Colonic mucosa (tissue), 4 donors: ENCODE results near the gene SLC17A3. TPM values are rescaled to one million over a fixed set of nuclear protein-coding genes. Genes with fewer than 3 reads are reported as not detected.

Experiments
- DNase-seq: peaks from one replicate; pipeline ENCODE4 v3.0.0-alpha.2; 2020
- H3K27ac ChIP-seq: fragments of 200-600 bp; one replicate; pipeline ENCODE4 v1.8.0; 2021
- H3K27me3 ChIP-seq: fragments of 200-600 bp; one replicate; pipeline ENCODE4 v1.8.0; 2021
- H3K36me3 ChIP-seq: fragments of 200-600 bp; one replicate; pipeline ENCODE4 v1.8.0; 2021
- H3K4me1 ChIP-seq: fragments of 200-600 bp; one replicate; pipeline ENCODE4 v1.8.0; 2021; ENCODE audit warnings: mild to moderate bottlenecking
- H3K4me3 ChIP-seq: fragments of 200-600 bp; one replicate; pipeline ENCODE4 v1.8.0; 2021
- H3K9ac ChIP-seq, 2 donors: one replicate each; pipeline ENCODE4 v1.7.0; 2013; ENCODE audit warnings: control low read depth in 2 of 2, low read depth in 2 of 2, low read length in 2 of 2
- H3K9me3 ChIP-seq: fragments of 200-600 bp; one replicate; pipeline ENCODE4 v1.8.0; 2021
- intact Hi-C: fragments of 100-400 bp; cut with DNase I; formaldehyde crosslinking; loops from one replicate; pipeline ENCODE4 v1.14.1; 2022
- total RNA-seq, 2 donors: library from RNA; stranded (reverse); fragmentation: NEBNext Ultra II Directional in 1 of 2; extraction: Animal tissue kit (Norgen Biotek cat#: 25700) in 1 of 2; gene quantifications; one replicate each; pipeline ENCODE4 v1.2.1, GENCODE V29; 2021
- TF ChIP-seq, protein P1 (sequence below): fragments of 200-600 bp; IDR thresholded peaks from one replicate; pipeline ENCODE4 v1.8.0; 2022; ENCODE audit warnings: antibody characterized with exemption, mild to moderate bottlenecking
- donor health status: healthy.
- donor health status: DM: no; HTN: no; CAD: no.
- donor health status: DM: no; HTN: no; CAD: no.

Gene SLC17A3
- total RNA-seq, 2 donors from 2014 or later: not detected

DNA sequence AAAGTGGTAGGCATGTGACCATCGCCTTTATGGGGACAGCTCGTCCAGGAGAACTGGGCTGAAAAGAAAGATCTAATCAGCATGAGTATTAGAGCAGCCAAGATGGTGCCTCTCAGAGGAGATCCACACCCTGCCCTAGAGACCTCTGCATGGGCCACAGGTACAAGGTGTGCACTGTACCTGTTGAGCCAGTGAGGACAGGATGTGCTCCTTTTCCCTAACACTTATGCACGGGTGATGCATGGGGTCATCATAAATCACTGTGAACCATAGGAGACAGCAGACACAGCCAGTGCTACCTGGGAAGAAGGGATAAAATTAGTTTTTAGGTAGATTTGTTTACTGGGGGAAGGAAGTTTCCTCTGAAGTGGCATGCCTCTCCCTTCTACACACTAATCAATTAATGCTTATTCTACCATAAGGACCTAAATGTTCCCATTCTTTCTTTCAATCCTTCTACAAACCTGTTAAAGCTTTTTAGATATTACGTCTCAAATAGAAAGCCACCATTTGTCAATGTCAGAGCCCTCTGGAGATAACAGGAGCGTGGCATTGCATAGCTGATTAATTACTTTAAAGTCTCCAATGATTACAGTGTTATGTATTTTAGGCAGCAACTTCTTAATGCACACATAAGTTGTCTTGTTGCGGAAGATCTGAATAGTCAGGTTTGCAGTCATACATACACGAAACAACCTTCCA, 42.9 kb upstream of the SLC17A3 start:
- no peak for DNase-seq
- TF ChIP-seq, protein P1, sequence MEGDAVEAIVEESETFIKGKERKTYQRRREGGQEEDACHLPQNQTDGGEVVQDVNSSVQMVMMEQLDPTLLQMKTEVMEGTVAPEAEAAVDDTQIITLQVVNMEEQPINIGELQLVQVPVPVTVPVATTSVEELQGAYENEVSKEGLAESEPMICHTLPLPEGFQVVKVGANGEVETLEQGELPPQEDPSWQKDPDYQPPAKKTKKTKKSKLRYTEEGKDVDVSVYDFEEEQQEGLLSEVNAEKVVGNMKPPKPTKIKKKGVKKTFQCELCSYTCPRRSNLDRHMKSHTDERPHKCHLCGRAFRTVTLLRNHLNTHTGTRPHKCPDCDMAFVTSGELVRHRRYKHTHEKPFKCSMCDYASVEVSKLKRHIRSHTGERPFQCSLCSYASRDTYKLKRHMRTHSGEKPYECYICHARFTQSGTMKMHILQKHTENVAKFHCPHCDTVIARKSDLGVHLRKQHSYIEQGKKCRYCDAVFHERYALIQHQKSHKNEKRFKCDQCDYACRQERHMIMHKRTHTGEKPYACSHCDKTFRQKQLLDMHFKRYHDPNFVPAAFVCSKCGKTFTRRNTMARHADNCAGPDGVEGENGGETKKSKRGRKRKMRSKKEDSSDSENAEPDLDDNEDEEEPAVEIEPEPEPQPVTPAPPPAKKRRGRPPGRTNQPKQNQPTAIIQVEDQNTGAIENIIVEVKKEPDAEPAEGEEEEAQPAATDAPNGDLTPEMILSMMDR: no peak
- no peak overlapping the region for H3K4me3 ChIP-seq
- no peaks in the 10 kb centered on the region for H3K36me3 ChIP-seq
- H3K27ac ChIP-seq: no peak overlapping the region
- intact Hi-C loops: no loop called here
- no peaks in the 10 kb centered on the region for H3K4me1 ChIP-seq
- no peaks in the 10 kb centered on the region for H3K27me3 ChIP-seq
- no peaks in the 10 kb centered on the region for H3K9me3 ChIP-seq
- no peak overlapping the region for H3K9ac ChIP-seq

DNA sequence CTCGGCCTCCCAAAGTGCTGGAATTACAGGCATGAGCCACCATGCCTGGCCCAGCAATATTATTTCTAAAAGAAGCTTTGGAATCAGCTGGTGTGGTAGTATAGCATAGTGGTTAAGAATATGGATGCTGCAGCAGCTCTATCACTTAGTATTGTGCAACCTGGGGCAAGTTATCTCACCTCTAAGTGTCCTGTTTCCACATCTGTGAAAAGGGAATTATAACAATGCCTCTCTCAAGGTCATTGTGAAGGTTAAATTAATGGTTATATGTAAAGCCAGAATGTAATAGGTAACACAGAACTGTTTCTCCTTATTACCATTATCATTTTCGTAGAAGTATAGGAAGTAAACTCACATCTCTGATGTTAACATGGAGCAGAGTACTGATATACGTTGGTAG, 42.3 kb upstream of the SLC17A3 start:
- no peaks in the 10 kb centered on the region for H3K9me3 ChIP-seq
- H3K4me1 ChIP-seq: no peaks in the 10 kb centered on the region
- intact Hi-C loops: no loop called here
- TF ChIP-seq, protein P1: no peak
- no peak overlapping the region for H3K27ac ChIP-seq
- no peak for DNase-seq
- no peak overlapping the region for H3K9ac ChIP-seq
- no peak overlapping the region for H3K4me3 ChIP-seq
- no peaks in the 10 kb centered on the region for H3K36me3 ChIP-seq
- H3K27me3 ChIP-seq: no peaks in the 10 kb centered on the region

DNA sequence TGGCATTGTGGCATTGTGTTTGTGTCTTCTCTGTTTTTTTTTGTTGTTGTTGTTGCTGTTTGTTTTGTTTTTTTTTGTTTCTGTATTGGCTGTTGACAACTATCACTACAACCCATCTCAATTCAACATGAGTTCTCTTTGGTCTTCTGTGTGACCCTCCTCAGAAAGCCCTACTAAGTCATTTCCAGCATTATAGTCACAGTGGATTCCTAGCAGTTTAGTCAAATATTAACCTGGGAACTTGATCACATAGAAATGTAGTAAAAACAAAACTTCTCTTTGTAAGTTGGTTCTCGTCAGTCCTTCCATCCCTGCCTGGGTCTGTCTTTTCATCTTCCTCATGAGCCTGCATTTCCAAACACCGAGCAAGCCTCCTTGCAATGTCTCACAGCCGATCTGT, 39.7 kb upstream of the SLC17A3 start:
- Histone ChIP-seq H3K27ac (no peak overlapping the region), H3K27me3 (no peaks in the 10 kb centered on the region), H3K4me1 (no peaks in the 10 kb centered on the region), H3K9ac (no peak overlapping the region), H3K36me3 (no peaks in the 10 kb centered on the region), H3K4me3 (no peak overlapping the region), H3K9me3 (no peaks in the 10 kb centered on the region)
- TF ChIP-seq, protein P1: no peak
- intact Hi-C loops: no loop called here
- no peak for DNase-seq

DNA sequence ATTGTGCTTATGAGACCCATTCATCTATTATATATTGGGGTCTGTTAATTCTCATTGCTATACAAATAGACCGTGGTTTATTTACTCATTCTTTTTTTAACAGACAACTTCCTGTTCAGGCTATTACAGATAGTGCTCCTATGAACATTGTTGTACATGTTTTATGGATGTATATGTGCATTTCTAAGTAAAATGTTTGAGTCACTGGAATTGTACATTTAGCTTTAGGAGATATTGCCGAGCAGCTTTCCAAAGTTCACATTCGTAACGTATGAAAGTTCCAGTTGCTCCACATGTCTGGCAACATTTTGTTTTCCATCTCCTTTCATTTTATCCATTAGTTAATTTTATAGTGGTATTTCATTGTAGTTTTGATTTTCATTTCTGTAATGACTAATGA, 37.3 kb upstream of the SLC17A3 start:
- Histone ChIP-seq H3K36me3 (no peaks in the 10 kb centered on the region), H3K27me3 (no peaks in the 10 kb centered on the region), H3K27ac (no peak overlapping the region), H3K9me3 (no peaks in the 10 kb centered on the region), H3K4me3 (no peak overlapping the region), H3K9ac (no peak overlapping the region), H3K4me1 (no peaks in the 10 kb centered on the region)
- DNase-seq: no peak
- intact Hi-C loops: no loop called here
- TF ChIP-seq, protein P1: no peak

DNA sequence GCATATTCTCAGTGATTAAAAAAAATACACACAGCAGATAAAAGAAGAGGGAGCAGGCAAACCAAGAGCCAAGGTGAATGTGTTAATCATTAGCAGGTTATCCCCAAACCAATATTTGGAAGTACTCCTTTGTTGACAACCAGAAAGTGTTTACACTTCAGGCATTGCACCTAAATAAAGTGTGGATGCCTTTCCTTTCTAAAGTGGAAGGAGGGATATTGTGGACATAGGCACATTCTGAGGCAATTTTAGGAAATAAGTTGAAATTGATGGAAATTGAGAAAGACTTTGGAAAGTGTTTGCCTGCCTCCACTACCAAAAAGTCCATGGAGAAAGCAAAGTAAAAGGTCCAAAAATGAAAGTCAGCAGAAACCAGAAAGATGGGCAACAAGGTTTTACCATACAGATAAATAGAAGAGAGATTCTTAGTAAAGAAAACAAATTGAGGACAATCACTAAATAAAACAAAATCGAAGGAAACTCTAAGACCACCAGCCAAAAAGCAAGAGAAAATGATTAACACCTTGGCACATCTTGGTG, 33.5 kb upstream of the SLC17A3 start:
- Histone ChIP-seq H3K27me3 (no peaks in the 10 kb centered on the region), H3K36me3 (no peaks in the 10 kb centered on the region), H3K9me3 (no peaks in the 10 kb centered on the region), H3K9ac (no peak overlapping the region), H3K4me1 (no peaks in the 10 kb centered on the region), H3K27ac (no peak overlapping the region), H3K4me3 (no peak overlapping the region)
- no peak for DNase-seq
- intact Hi-C loops: no loop called here
- TF ChIP-seq, protein P1: no peak
